Measurements from ENCODE around the gene JAG1.
A peak's percentile ranks its signal among the peaks of the same experiment; 100 is the strongest.

Gene JAG1

GRCh38 chr20:10699489-10699888 is 25.7 kb upstream of the JAG1 start:
- no peak for DNase-seq

DNA sequence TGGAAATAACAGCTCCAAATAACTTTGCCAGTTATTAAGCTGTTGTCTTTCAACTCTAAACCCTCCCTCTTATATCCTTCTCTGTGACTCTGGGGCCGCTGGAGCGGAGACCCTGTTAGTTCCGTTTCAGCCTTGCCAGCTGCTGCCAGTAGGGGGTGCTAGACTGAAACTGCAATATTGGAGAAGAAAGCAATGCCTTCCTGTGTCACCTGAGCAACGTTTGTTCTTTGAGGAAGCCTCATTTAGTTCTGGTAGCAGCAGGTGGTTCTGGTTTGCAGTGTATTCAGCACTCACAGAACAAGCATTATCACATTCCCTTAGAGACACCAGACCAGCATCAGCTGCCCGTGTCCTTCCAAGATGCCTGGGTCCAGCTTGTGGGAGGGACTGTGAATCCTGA is 22.9 kb upstream of the JAG1 start:
- DNase-seq: peak; percentile 15 to 32

DNA sequence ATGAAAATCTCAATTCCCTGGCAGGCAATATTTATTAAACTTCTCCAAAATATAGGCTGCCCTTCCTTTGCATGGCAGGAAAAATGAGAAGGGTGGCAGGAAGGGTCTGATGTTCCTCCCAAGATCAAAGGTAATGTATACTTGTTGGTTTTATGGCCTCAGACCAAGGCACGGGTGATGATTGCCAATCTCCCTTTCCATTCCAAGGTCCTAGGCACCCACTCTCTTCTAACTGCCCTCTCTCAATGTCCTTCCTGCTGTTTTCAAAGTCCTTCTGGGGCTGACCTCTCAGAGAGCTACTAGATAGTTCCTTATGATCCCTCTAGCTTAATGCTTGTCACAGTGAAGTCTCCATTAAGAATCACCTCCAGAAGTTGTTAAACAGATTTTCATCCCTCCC is 15.6 kb upstream of the JAG1 start:
- DNase-seq: no peak

DNA sequence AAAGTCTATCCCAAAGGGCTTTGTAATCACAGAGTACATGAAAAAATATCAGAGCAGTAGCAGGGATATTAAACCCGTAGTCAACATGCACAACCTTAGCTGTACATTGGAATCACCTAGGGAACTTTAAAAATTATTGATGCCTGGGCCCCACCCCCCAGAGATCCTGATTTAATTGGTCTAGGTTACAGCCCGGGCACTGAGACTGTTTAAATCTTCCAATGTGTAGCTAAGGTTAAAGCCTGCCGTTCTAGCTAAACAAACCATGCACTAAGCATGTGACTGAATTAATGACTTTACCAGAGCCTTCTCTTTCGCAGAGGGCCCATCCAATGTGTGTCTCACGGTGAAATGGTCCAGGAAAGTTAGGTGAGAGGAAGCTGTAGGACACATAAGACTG is 14.1 kb upstream of the JAG1 start:
- DNase-seq: no peak

GRCh38 chr20:10686356-10687133 is 12.7 kb upstream of the JAG1 start:
- no peak for DNase-seq

DNA sequence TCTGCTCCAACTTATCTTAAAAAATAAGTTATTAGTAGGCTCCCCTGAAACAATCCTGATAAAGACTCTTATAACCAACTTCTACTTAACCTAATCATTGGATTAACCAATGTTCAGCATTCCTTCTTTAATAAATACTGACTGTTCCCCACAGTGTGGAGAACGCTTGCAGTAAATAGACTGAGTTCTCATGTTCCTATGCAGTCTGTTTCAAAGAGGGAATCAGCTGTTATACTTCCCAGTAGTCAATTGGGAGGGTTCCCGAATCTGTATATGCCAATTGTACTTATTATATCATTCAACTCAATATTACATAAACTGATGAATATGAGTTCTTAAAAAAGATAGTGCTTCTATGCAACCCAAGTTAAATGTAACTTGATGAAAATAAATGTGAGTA is 9.7 kb upstream of the JAG1 start:
- DNase-seq: no peak

- DNase-seq: no peak
Measured at GRCh38 chr20:10682939-10683338, 9.1 kb upstream of the JAG1 start.

- no peak for DNase-seq
Measured at GRCh38 chr20:10681494-10681893, 7.7 kb upstream of the JAG1 start.

DNA sequence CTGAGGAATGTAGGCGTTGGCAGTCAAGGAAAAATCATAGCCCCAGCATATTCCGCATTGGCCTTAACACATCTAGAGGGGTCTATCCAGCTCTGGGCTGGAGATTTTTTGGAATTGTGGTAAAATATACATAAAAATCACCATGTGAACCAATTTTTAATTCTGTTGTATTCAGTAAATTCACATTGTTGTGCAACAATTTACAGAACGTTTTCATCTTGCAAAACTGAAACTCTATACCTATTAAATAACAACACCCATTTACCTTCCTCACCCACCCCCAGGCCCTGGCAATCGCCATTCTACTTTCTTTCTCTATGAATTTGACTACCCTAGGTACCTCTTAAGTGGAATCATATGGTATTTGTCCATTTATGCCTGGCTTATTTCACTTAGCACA is 6.8 kb upstream of the JAG1 start:
- no peak for DNase-seq

DNA sequence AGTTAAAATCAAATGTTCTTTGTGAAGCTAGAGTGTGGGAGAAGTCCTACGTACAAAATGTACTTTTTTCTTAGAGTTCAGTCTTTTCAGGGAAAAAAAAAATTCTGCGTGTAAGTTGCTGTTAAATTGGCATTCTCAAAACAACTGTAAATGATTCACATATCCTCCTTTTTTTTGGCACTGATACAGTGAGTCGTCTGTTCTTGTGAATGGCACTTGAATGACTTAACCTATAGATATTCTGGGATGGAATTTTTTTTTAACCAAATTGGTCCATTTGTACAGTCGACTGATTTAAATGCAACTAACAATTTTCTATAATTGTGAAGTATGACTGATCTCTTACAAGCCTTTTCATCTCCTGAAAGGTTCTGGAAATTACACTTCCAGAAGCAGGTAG is 5.5 kb upstream of the JAG1 start:
- DNase-seq: no peak

DNA sequence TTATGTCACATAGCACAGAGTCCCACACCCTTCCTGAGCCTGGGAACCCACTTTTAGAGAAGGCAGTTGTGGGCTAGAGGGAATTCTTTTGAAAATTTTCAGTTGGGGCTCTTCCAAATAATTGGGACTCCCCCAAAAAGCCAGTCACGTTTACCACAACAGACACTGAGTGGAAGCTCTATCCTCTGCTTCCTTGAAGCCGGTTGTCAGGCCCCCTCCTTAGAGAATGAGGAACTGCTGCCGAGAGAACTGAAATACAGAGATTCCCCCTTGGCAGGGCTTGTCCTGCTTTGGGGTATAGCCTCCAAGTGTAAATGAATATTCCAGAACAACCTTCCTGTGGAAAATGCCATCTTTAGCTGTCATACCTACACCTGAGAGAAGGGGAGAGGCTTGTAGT is 2.7 kb upstream of the JAG1 start:
- no peak for DNase-seq

- DNase-seq: no peak
Measured at GRCh38 chr20:10675450-10675848, 1.6 kb upstream of the JAG1 start.

GRCh38 chr20:10674684-10675449 is 1.1 kb upstream of the JAG1 start:
- DNase-seq: peak; percentile 40 to 48

DNA sequence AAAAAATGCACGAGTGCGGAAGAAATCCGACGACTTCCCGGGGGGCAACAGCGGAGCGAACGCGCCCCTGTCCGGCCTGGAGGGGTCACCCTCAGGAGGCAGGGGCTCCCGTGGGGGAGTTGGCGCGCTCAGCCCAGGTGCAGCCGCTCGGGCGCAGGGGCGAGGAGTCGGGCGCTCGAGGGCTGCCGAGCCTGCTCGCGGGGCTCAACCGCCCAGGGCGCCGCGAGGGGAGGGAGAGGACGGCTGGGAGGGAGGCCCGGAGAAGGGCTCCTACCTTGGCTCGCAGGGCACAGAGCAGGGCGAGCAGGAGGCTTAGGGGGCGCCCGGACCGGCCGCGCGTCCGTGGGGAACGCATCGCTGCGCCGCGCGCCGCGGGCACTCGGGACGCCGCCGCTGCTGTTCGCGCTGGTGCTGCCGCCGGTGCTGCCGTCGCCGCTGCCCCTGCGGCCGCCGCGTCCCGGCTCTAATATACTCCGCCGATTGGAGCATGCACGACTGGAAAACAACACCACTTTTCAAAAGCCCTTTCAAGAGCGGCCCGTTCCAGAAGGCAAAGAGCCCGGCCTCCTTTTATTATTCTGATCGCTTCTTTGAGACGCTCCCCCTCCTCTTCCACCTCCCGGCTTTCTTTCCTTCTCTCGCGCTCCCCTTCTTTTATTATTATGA is 490 bp downstream of the JAG1 start:
- DNase-seq: peak; percentile 7 to 25

DNA sequence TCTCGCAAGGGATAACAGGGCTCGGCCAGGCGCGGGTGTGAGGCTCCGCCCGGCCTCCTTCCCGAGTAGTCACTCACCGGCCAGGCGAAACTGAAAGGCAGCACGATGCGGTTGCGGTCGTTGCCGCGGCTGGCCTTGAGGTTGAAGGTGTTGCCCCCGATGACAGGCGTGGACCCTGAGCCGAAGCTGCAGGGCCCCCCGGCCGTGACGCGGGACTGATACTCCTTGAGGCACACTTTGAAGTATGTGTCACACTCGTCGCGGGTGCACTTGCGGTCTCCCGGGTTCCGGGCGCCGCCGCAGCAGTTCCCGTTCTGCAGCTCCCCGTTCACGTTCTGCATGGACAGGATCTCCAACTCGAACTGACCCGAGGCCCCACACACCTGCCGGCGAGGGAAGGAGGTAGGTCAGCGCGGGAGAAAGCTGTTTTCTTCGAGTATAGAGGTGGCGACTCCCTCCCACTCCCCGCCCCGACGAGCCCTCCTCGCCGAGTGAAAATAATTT is 1.1 kb downstream of the JAG1 start:
- DNase-seq: peak; percentile 54 to 58

DNA sequence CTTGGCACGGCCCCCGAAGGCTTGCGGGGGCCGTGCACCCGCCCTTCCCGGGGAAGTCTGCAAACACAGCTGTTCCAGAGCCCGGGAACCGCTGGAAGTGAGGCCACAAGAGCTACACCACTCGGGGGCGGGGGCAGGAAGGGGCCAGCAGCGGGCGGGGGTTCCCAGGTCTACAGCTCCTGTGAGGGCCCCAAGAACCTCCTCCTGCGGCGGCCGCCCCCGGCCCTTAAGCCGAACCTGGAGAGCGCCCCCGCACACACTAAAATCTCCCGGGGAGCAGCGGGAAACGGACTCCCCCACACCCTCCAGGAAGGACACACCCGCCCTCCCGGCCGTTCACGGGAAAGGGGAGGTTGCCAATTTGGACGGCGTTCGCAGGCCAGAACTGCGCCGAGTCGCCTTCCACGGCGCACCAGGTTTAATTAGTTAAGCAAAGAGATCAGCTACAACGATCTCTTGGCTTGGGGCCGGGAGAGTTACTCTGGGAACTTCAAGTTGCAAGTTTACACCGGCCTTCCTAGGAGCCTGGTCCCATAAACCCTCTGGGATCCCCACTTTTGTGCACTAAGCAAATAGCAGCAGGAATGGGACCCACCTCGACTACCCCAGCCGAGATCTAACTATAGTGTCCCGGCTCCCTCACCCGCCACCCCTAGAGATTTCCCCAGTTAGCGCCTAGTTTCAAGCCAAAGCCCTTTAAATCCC is 1.7 kb downstream of the JAG1 start:
- peak; percentile 14 to 30 for DNase-seq

DNA sequence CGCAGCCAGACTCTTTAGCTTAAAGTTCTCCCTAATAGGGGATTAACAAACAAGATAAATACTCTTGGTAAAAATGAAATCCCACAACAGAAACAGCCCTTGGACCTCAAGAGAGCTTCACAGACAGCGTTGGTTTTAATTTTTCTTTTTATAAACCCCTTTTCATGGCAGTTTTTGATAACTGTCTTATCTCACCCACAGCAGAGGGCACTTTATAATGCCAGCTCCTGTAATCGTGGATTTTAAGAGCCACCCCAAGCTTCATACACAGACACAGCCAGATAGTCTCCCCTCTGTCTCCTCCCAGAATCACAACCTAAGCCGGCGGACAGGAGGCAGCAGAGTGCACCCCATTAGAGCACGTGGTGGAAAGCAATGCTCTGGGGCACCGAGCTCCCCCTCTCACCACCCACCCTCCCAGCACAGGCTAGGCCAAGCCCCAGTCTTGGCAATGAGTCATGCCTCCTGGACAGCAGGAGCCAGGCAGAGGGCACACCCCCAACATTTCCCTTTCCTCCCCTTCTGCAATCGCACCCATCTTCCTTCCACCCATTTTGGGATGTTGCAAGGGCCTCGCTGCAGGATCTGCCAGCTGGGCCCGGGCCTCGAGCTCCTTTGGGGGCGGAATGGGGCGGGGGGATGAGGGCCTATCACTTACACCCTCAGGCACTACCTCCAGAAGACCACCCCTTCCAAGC is 2.4 kb downstream of the JAG1 start:
- DNase-seq: peak; percentile 27 to 29

DNA sequence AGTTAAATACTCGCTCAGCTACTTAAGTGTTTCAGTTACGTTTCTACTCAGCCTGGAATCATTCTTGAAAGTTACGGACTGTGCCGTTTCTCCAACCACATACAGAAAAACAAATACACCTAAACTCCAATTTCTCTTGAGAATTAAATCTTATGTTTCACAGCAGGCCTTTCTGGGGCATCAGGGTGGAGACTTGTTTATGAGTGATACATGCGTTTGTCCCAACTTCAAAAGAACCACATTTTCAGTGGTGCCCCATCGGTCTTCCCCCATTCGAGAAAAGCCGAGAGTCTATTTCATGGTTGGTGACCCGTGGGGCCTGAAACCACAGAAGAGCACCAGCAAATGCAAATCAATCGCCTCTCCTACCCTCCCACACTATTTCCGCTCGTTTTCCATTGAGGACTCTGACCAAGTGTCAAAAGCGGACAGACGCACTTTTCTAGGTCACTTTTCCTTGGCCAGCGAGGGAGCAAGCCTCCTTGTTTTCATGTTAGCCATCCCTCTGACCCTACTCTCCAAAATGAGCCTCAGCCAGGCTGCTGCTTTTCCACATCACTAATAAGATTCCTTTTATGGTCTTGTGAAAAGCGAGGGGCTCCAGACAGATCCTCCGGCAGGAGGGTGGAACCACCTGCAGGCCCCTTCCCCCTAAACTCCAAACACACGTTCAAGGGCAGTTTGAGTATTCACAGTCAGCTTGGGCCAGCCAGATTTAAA is 3.1 kb downstream of the JAG1 start:
- DNase-seq: peak in 1 of 2 experiments; percentile 2

DNA sequence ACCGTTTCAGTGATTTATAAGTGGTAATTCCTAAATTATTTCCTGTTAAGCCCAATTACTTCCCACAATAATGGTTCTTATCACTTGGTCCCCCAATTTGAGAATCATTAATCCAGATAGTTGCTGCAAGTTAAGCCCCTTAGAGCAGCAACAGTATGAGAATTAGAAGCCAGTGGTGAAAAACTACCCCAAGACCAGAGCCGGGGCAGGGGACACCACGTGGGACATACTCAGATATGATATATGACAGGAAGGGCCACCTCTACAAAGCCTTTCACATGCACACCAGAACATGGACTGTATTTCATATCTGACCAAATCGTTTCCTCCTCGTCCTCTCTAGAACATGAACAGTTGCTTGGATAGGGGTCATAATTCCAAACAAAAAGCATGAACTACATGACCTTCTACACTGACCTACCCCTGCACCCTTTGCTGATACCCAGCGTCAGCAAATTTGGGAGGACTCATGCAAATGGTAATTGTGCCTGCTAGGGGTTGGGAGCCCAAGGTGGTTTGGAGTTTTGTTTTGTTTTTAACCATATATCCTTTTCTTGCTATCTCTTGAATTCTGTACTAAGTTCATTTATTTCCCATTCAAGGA is 3.9 kb downstream of the JAG1 start:
- no peak for DNase-seq

DNA sequence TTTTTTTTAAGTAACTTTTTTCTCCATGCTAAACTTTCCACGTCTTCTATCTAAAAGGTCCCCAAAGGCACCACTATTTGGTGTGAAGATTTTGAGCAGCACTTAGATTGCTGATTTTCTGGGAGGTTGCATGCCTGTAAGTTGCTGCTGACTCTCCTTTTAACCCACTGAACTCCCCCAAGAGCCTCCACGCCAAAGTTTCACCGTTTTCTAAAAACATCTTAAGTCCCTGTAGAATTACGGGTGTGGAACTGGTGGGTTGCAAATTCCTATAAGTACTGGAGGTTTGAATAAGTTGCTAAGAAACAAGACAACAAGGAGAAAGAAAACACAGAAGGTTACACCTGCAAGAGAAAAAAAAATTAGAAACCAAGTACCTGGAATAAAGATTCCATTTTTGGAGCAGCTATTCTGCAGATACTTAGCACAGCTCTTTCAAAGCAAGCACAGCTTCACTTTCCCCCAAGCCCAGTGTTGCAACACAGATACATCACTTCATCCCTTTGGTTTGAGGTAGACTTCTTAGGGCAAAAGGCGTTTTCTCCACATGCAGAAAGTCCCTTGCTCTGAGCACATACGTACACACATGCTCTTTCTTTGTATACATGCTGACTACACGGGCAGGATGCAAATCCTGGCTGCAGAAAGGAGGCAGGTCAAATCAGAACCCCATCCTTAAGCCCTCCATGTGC is 5.0 kb downstream of the JAG1 start:
- DNase-seq: no peak
